DND-41 (cell line): ENCODE data around the gene ADH5.

Experiments used
- ATAC-seq: fragments of 200-7000 bp; cut with Tn5 transposase; 3 replicates; pipeline ENCODE4 v1.9.1; 2021; ENCODE audit warnings: low read depth; ENCODE audit not compliant: insufficient read depth
- DNase-seq: peaks from one replicate; pipeline ENCODE4 v3.0.0-alpha.2; 2020
- H2AFZ ChIP-seq: 2 replicates; pipeline ENCODE4 v1.6.0; 2012; ENCODE audit warnings: low read depth, low read length
- H3K27ac ChIP-seq: 2 replicates; pipeline ENCODE4 v1.5.1; 2012; ENCODE audit warnings: low read length, inconsistent platforms
- H3K27me3 ChIP-seq: fragments of 200-600 bp; sonication (generic); 2 replicates; pipeline ENCODE4 v1.6.0; 2012; ENCODE audit warnings: low read length, mild to moderate bottlenecking, inconsistent platforms; ENCODE audit not compliant: insufficient read depth, poor library complexity
- H3K36me3 ChIP-seq: 2 replicates; pipeline ENCODE4 v1.5.1; 2012; ENCODE audit warnings: low read length, inconsistent platforms; ENCODE audit not compliant: insufficient read depth
- H3K4me1 ChIP-seq: 2 replicates; pipeline ENCODE4 v1.5.1; 2012; ENCODE audit warnings: mild to moderate bottlenecking, low read length; ENCODE audit not compliant: insufficient read depth
- H3K4me2 ChIP-seq: 2 replicates; pipeline ENCODE4 v1.6.0; 2012; ENCODE audit warnings: mild to moderate bottlenecking, moderate library complexity, low read length, inconsistent platforms; ENCODE audit not compliant: insufficient read depth
- H3K4me3 ChIP-seq, 2 experiments: fragments of 200-600 bp in 1 of 2; shearing (Covaris generic) in 1 of 2; 2 replicates each; pipeline ENCODE4 v1.5.1; 2012 to 2016; ENCODE audit warnings: inconsistent platforms in 2 of 2, low read length in 2 of 2, mild to moderate bottlenecking in 2 of 2, low read depth in 1 of 2, moderate library complexity in 1 of 2
- H3K79me2 ChIP-seq: 2 replicates; pipeline ENCODE4 v1.6.0; 2012; ENCODE audit warnings: low read length, inconsistent platforms; ENCODE audit not compliant: insufficient read depth
- H3K9ac ChIP-seq: 2 replicates; pipeline ENCODE4 v1.6.0; 2012; ENCODE audit warnings: low read depth, mild to moderate bottlenecking, inconsistent platforms, low read length, moderate library complexity
- H3K9me3 ChIP-seq: 2 replicates; pipeline ENCODE4 v1.5.1; 2012; ENCODE audit warnings: low read length, moderate library complexity, mild to moderate bottlenecking, inconsistent platforms; ENCODE audit not compliant: insufficient read depth, severe bottlenecking
- H4K20me1 ChIP-seq: 2 replicates; pipeline ENCODE4 v1.6.0; 2012; ENCODE audit warnings: low read length; ENCODE audit not compliant: insufficient read depth
- EZH2 ChIP-seq: IDR thresholded peaks from 3 replicates; pipeline ENCODE4 v1.6.1; 2012; ENCODE audit warnings: borderline replicate concordance, low read depth, mild to moderate bottlenecking, moderate library complexity, low read length, inconsistent platforms; ENCODE audit not compliant: severe bottlenecking
- TF ChIP-seq, protein P1 (sequence below): IDR thresholded peaks from 2 replicates; pipeline ENCODE4 v1.5.1; 2012; ENCODE audit warnings: borderline replicate concordance, low read length, moderate library complexity, mild to moderate bottlenecking; ENCODE audit not compliant: poor library complexity, severe bottlenecking; ENCODE audit errors: extremely low read depth

Gene ADH5

DNA sequence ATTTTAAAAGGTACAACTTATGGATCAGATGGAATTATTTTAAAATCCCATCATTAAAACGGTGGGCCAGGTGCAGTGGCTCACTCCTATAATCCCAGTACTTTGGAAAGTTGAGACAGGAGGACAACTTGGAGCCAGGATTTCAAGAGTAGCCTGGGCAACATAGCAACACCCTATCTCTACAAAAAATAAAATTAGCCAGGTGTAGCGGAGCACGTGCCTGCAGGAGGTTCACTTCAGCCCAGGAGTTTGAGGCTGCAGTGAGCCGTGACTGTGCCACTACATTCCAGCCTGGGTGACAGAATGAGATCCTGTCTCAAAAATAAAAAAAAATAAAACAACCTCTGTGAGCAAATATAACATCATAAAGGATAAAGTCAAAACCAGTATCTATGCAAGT lies 11.4 kb downstream of the ADH5 start:
- TF ChIP-seq, protein P1, sequence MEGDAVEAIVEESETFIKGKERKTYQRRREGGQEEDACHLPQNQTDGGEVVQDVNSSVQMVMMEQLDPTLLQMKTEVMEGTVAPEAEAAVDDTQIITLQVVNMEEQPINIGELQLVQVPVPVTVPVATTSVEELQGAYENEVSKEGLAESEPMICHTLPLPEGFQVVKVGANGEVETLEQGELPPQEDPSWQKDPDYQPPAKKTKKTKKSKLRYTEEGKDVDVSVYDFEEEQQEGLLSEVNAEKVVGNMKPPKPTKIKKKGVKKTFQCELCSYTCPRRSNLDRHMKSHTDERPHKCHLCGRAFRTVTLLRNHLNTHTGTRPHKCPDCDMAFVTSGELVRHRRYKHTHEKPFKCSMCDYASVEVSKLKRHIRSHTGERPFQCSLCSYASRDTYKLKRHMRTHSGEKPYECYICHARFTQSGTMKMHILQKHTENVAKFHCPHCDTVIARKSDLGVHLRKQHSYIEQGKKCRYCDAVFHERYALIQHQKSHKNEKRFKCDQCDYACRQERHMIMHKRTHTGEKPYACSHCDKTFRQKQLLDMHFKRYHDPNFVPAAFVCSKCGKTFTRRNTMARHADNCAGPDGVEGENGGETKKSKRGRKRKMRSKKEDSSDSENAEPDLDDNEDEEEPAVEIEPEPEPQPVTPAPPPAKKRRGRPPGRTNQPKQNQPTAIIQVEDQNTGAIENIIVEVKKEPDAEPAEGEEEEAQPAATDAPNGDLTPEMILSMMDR = no peak
- TF ChIP-seq EZH2 = no peak
- Histone ChIP-seq H3K9me3 (no peaks in the 10 kb centered on the region), H2AFZ (no peak overlapping the region), H3K27ac (no peak overlapping the region), H3K4me1 (no peaks in the 10 kb centered on the region), H3K4me3 (no peak overlapping the region), H3K36me3 (peaks cover 96% of the 10 kb centered on the region), H3K79me2 (peaks cover 8% of the 10 kb centered on the region; the same call in 1 of the 2 replicates), H3K9ac (no peak overlapping the region), H3K27me3 (no peaks in the 10 kb centered on the region), H4K20me1 (no peaks in the 10 kb centered on the region; the same call in 1 of the 2 replicates), H3K4me2 (no peak overlapping the region)
- DNase-seq = no peak
- no peak for ATAC-seq

DNA sequence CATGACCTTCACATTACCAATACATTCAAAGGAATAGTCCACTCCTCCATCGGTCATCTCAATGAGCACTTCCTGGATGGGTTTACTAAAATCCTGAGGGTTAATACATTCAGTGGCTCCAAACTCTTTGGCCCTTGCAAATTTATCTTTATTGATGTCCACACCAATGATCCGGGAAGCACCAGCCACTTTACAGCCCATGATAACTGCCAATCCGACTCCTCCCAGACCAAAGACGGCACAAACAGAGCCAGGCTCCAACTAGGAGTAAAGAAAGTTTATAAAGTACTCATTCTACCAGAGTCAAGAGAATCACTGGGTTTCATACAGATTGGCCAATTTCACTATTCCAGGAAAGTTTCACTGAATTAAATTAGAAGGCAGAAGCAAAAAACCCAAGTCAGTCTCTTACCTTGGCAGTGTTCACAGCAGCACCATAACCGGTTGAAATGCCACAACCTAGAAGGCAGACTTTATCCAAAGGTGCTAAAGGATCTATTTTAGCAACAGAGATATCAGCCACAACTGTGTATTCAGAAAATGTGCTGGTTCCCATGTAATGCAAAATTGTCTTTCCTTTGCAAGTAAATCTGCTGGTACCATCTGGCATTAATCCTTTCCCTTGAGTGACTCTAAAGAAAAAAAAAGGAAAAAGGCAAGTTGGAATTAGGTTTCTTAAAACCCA lies 12.2 kb downstream of the ADH5 start:
- DNase-seq = no peak

DNA sequence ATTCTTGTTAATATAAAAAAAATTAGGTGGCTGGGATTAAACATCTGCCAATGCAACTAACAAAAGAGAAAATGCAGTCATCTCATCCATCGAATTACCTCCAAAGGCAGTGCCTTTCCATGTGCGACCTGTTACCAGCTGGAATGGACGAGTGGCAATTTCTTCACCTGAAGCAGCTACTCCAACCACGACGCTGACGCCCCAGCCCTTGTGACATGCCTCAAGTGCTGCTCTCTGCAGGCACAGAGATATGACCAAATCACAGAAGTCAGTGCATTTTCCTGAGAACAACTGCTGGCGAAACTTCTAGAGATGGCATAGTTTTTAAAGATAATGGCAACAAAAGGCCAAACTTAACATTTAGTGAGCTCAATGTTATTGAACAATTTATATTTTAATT lies 13.8 kb downstream of the ADH5 start:
- no peak for DNase-seq
- Histone ChIP-seq H3K9me3 (no peaks in the 10 kb centered on the region), H3K79me2 (peaks cover 8% of the 10 kb centered on the region; the same call in 1 of the 2 replicates), H3K4me2 (no peak overlapping the region), H3K36me3 (peaks cover 95% of the 10 kb centered on the region), H4K20me1 (no peaks in the 10 kb centered on the region; the same call in 1 of the 2 replicates), H3K27ac (no peak overlapping the region), H3K9ac (no peak overlapping the region), H3K4me1 (no peaks in the 10 kb centered on the region), H3K27me3 (no peaks in the 10 kb centered on the region), H2AFZ (no peak overlapping the region), H3K4me3 (no peak overlapping the region)
- ATAC-seq = no peak
- TF ChIP-seq, protein P1 = no peak
- no peak for TF ChIP-seq EZH2

More for the DNA sequence above, 12.2 kb downstream of the ADH5 start:
- Histone ChIP-seq H3K27me3 (no peaks in the 10 kb centered on the region), H3K4me3 (no peak overlapping the region), H4K20me1 (no peaks in the 10 kb centered on the region; the same call in 1 of the 2 replicates), H3K4me1 (no peaks in the 10 kb centered on the region), H3K9me3 (no peaks in the 10 kb centered on the region), H3K4me2 (no peak overlapping the region), H2AFZ (no peak overlapping the region), H3K36me3 (peaks cover 96% of the 10 kb centered on the region), H3K9ac (no peak overlapping the region), H3K79me2 (peaks cover 8% of the 10 kb centered on the region; the same call in 1 of the 2 replicates), H3K27ac (no peak overlapping the region)
- no peak for ATAC-seq
- TF ChIP-seq, protein P1 = no peak
- no peak for TF ChIP-seq EZH2
